ENCODE data around the gene MACROD2.

MACROD2 gene

DNA sequence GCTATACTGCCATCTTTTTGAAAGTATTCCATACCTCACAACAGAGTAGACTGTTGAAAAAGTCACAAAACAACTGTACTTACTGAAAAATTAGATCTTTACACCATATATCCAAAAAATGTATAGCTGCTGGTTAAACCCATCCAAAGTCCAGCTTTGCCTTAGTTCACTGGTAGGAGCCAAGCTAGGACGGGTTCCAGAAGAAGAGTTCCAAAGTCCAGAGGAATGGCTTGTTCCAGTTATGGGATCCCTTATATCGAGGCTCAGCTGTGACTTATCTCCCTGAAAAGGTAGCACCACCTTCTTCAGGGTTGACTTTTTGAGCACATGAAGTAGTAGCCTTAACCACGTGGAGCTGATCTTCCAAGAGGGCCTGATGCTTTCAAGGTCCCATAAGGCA is 578.4 kb downstream of the MACROD2 start:
- no peak for DNase-seq
- in situ Hi-C loops (cut with HindIII; ENCODE audit: low pct_ligation_motif_present, low pct_unique_long_range_greater_than_20kb, low sequenced_read_pairs): no loop called here

DNA sequence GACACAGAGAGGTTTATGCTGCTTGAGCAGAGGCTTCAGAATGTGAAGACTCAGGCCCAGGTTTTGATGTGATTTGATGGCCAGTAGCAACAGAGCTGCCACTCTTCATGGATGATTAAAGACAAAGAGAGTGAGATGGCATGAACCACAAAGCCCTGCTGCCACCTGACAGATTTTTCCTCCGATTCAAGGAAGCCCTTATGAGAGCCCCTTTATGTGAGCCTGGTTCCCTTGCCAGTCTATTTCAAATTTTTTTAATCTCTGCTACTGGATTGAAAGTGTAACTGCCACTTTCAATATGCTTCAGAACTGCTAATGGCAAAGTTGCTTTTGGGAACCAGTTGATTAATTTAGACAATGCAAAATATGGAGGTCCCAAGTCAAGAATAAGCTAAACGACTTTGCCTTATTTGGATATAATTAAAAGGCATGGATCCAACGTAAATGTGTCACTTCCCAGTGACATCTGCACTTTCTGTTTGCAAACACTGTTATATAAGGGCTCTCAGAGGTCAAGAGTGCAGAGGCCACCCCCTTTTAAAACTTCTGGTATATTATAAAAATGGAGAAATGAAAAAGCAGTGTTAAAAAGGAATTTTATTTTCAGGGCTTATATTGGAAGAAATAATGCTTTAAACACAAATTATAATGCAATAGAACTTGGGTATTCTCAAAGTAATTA is 581.0 kb downstream of the MACROD2 start:
- in situ Hi-C loops (cut with HindIII; ENCODE audit: low pct_ligation_motif_present, low pct_unique_long_range_greater_than_20kb, low sequenced_read_pairs): no loop called here
- no peak for DNase-seq

DNA sequence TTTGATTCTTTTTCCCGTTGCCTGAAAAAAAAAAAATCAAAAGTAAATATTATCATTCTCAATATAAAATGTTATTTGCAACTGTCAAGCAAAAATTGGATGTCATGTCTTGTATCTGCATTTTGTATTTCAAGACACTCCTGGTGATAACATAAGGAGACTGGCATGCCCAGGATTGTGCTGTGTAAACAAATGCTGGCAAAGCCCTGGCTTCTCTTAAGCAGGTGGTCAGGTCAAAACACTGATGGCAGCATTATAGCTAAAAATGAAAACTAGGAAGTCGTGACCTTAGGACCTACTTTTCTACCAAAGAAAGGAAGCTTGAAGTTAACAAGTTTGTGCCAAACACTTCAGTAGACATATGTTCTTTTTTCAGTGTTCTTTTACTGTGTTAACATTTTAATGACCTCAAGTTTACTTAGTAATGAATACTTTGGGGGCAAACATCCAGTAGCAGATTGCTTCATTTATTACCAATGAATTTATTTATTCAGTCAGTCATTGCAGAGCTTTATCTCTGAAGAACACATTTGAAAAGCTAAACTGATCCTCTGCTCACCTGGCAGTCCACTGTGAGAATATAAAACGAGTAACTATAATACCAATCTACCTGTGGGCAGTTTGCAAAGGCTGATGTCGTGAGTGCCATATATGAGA is 585.2 kb downstream of the MACROD2 start:
- no peak for DNase-seq
- in situ Hi-C loops (cut with HindIII; ENCODE audit: low pct_ligation_motif_present, low pct_unique_long_range_greater_than_20kb, low sequenced_read_pairs): no loop called here

DNA sequence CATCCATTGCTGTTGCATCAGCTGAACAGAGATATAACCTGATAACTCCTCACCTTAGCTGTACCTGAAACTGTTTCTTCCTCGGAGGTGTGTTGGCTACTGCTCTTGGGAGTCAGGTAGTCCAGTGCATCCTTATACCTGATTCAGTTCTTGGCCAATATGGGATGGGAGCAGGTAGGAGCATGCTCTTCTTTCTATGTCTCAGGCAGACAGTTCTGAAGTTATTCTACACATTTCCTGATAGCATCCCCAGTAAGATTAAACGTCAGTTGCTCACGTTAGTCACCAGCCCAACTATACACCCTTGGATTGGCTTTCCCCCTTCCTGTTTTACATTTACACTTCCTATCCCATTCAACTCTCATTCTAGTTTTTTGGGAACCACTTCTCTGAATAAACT is 586.4 kb downstream of the MACROD2 start:
- no peak for DNase-seq
- in situ Hi-C loops (cut with HindIII; ENCODE audit: low pct_ligation_motif_present, low pct_unique_long_range_greater_than_20kb, low sequenced_read_pairs): no loop called here

DNA sequence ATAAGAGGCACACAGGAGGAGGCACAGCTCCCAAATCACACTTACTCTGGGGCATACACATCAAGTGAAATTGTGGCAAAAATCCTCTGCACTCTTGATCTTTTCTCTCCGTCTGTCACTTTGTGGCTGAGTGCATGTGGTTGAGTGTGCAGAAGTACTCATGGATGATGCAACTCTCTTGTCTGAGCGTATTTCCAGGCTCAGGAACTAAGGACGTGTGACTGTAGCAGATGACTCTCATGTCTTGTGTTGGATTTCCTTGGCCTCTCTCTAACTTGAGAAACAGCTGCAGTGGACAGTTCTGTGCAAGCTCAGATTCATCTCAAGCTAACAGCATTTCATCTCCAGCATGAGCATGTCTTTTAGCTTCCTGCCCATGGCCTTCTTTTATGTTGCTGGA is 587.5 kb downstream of the MACROD2 start:
- in situ Hi-C loops (cut with HindIII; ENCODE audit: low pct_ligation_motif_present, low pct_unique_long_range_greater_than_20kb, low sequenced_read_pairs): no loop called here
- no peak for DNase-seq

DNA sequence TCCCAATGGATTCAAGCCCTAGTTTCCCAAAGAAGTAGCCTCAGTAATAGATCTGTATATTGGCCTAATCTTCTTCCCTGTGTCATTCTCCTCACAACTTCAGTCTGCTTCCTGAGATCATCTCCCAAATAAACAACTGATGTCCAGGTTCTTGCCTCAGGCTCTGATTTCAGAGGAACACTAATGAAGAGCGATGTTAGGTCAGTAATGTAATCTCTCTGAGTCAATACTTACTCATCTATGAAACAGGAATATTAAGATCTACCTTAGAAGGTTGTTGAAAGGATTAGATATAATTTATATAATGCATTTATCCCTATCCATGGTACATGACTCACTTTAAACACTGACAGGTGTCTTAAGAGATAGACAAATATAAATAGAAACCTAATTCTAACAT is 588.1 kb downstream of the MACROD2 start:
- in situ Hi-C loops (cut with HindIII; ENCODE audit: low pct_ligation_motif_present, low pct_unique_long_range_greater_than_20kb, low sequenced_read_pairs): no loop called here
- DNase-seq: no peak

DNA sequence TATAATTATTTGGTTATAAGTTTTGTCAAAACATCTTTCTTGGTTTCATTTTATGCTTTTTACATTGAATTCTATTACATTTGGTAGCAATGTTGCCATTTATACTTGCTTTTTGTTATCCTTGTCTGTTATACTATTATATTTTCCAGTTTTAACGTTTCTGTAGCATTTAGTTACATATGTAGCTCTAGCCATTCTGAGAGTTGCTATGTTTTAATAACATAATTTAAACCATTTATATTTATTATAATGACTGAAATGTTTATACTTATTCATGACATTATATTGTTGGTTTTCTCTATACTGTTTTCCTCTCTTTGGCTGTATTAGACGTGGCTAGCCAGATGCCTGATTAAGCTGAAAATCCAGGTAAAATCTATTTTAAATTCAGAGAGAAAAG is 594.1 kb downstream of the MACROD2 start:
- in situ Hi-C loops (cut with HindIII; ENCODE audit: low pct_ligation_motif_present, low pct_unique_long_range_greater_than_20kb, low sequenced_read_pairs): no loop called here
- no peak for DNase-seq

DNA sequence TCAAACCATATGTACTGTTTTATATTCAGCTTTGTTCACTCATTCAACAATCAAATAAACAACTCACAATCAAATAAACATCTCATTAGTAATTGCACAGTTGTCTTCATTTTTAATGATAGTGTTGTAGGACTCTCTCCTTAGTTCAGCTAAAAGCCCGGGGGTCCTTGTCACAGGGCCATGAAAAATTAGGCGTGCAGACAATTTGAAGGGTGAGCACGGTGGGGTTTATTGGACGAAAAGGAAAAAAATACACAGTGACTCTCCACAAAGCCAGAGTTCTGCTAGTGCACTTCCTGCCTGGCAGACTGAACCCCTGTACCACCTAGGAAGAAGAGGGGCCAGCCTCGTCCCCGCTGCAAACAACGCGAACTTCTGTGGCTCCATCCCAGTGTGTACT is 599.7 kb downstream of the MACROD2 start:
- in situ Hi-C loops (cut with HindIII; ENCODE audit: low pct_ligation_motif_present, low pct_unique_long_range_greater_than_20kb, low sequenced_read_pairs): no loop called here
- DNase-seq: no peak

DNA sequence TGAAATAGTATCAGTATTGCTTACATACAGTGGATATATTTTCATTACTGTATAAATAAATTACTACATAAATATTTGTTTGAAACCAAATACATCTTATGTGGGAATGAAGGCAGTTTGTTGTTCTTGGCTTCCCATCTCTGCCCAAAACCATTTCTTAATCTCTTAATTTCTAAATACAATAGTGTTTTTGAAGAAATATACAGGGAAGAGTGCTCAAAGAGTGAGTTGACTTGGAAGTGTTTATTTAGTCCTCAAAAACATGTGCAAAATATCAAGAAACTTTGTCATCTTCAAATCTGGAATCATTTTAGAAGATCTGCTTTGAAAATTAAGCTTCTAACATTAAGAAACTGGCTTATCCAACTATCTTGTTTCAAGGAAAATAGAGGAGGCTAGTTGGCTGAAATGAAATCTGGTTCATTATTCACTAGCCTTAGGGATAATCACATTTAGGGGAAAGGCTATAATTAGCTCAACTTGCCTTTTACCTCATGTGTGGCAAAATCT is 601.9 kb downstream of the MACROD2 start:
- no peak for DNase-seq
- in situ Hi-C loops (cut with HindIII; ENCODE audit: low pct_ligation_motif_present, low pct_unique_long_range_greater_than_20kb, low sequenced_read_pairs): no loop called here

DNA sequence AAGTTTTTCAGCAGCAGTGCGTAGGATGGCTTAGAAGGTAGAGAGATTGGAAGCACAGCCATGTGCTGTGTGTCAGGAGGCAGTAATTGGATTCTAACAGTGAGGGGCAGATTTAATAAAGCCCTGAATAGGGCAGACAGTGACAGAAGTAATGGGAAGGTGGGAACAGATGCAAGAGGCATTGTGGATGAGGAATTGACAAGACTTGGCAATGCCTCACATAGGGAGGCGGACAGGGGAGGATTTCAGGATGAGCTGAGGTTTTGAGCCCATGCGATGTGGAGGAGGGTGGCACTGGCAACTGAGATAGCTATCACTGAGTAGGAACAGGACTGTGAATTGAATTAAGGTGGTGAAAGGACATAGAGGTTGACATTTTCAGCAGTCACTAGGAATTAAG is 604.3 kb downstream of the MACROD2 start:
- in situ Hi-C loops (cut with HindIII; ENCODE audit: low pct_ligation_motif_present, low pct_unique_long_range_greater_than_20kb, low sequenced_read_pairs): no loop called here
- no peak for DNase-seq

DNA sequence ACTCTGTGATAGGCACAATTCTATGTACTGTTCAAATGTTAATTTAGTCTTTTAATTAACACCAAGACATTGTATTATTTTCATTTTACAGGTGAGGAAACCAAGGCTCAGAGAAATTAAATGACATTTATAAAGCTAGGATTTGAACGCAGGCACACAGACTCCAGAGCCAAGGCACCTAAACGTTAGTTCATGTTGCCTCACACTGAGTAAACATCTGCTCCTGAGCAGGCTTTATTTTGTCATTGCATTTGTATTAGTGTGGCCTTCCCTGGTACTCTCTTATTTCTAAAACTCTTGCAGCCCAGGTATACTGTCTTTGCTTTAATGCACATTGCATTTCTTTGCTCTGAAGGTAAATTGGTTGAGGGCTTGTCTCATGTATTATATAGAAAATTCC is 605.2 kb downstream of the MACROD2 start:
- in situ Hi-C loops (cut with HindIII; ENCODE audit: low pct_ligation_motif_present, low pct_unique_long_range_greater_than_20kb, low sequenced_read_pairs): no loop called here
- no peak for DNase-seq

DNA sequence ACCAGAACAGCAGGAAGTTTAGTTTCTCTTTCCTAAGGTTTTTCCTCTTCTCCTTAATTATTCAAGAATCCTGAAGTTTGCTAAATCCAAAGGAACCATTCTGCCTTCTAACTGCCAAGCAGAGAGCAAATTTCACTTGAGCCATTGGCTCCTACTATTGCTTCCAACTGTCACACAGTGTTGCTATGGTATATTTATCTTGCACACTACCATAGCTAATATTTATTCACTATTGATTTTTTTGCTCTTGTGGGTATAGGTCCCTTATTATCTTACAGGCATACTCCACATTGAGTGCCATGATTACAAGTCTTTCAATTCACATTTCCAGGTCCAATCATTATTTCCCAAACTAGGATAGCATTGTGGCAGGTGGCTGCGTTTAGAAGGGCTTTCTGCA is 608.8 kb downstream of the MACROD2 start:
- no peak for DNase-seq
- in situ Hi-C loops (cut with HindIII; ENCODE audit: low pct_ligation_motif_present, low pct_unique_long_range_greater_than_20kb, low sequenced_read_pairs): no loop called here

DNA sequence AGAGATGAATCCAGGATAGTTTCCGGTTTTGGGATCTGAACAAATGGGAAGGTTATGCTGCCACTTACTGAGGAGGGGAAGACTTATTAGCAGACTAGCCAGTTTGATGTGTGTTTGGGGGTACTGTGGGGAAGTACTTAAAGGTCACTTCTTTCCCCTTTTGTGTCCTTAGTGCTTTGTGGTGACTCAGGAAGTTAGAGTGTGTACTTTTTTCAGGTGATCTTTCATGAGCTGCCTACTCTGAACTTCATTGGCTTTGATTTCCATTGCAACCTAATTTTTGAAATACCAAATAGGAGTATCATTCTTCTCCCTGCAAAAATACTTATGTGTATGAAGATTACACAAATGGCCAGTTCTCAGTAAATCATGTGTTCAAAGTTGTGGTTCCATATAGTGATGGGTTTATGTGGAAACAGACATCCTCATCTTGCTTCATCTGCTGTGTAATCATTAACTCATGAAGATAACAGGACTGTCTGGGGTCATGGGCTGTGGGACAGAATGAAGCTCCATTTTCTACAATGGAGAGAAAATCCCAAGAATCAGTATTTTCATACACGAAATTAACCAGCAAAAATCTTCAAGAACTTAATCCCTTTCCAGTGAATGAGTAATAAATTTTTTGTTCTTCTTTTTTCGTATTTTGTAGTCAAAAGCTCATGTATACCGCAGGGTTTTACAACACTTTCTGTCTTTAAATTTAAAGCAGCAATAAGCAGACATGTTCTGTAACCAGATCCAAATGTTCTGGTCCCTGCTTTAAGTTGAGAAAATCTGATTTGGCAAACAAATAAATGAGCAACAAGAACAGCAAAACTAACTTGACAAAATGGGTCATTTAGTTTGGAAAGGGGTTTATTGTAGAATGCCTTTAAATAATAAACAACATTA is 614.3 kb downstream of the MACROD2 start:
- DNase-seq: peak; percentile 15
- in situ Hi-C loops (cut with HindIII; ENCODE audit: low pct_ligation_motif_present, low pct_unique_long_range_greater_than_20kb, low sequenced_read_pairs): no loop called here

DNA sequence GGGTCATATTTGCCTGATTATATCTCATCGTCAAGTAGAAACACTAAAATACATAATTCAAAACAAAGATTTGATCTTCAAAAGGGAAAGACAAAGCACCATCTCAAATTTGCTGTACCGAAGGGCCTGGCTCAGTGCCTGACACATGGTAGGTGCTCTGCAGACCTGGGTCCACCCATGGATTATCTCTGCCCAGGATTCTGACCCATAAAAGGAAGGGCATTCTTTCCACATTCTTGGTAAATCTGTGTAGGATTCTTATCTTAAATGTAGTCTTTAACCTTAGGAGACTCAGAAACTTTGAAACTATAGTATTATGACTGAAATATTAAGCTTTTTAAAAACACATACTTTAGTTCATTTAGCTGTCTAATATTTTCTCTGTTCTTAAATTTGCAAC is 616.2 kb downstream of the MACROD2 start:
- in situ Hi-C loops (cut with HindIII; ENCODE audit: low pct_ligation_motif_present, low pct_unique_long_range_greater_than_20kb, low sequenced_read_pairs): no loop called here
- no peak for DNase-seq

DNA sequence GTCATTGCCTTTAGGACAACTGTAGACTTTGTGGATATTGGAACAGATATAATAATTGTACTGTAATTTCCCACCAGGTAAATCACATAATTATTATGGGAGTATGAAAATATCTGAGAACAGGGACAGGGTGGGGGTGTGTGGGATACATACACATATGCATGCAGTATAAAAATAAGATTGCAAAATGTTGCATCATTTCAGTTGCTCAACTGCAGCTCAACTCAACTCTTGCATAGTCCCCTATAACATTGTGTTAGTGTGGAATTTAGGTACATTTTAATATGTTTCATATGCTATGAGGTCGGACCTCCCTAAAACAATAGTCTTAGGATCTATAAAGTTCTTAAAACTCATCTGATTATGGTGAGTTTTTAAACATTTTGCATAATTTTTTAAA is 617.1 kb downstream of the MACROD2 start:
- in situ Hi-C loops (cut with HindIII; ENCODE audit: low pct_ligation_motif_present, low pct_unique_long_range_greater_than_20kb, low sequenced_read_pairs): no loop called here
- DNase-seq: peak; percentile 15

DNA sequence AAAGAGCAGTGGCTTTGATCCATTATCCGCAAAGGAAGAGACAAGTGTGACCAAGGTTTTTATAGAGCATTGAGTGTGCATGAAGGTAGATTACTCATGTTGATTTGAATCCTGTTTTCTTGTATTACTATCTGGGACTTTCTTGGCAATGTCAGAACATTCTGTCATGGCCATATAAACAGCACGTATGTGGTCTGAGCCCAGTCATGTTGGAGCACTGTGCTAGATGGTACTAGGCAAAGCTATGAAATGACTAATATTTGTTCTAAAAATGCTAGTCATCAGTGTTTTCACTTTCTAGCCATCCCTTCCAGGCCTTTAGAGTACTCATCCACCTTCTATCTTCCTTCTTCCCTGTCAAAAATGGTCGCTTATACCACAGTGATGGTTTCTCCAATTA is 620.7 kb downstream of the MACROD2 start:
- DNase-seq: no peak
- in situ Hi-C loops (cut with HindIII; ENCODE audit: low pct_ligation_motif_present, low pct_unique_long_range_greater_than_20kb, low sequenced_read_pairs): no loop called here

DNA sequence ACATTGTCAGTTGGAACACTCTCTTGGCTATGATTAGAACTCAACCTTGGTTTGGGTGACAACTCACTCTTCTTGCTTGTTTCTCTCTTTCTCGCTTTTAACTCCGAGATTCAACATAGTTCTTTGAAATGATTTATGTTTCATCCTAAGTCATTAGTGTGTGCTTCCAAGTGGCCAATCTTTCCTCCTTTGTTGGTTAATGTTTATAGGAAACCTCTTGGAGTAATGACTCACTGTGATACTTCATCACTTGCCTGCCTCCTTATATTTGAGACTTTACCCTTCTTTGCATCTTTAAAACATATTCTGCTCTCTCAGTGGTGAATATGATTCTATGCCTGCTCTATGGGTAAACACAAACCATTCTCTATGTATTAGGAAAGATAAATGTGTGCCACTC is 621.8 kb downstream of the MACROD2 start:
- DNase-seq: peak; percentile 74
- in situ Hi-C loops (cut with HindIII; ENCODE audit: low pct_ligation_motif_present, low pct_unique_long_range_greater_than_20kb, low sequenced_read_pairs): no loop called here

DNA sequence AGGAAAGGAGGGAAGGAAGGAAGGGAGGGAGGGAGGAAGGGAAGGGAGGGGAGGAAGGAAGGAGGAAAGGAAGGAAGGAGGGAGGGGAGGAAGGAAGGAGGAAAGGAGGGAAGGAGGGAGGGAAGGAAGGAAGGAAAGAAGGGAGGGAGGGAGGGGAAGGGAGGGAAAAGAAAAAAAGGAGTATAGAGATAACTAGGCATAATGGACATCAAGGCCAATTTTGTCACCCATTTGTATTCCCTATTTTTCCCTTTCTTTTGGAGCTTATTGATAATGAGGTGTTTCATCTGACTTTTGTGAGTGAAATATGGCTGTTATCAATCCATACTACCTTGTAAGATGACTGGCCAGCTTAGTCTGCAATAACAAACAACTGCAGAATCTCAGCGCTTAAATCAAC is 624.1 kb downstream of the MACROD2 start:
- no peak for DNase-seq
- in situ Hi-C loops (cut with HindIII; ENCODE audit: low pct_ligation_motif_present, low pct_unique_long_range_greater_than_20kb, low sequenced_read_pairs): no loop called here

DNA sequence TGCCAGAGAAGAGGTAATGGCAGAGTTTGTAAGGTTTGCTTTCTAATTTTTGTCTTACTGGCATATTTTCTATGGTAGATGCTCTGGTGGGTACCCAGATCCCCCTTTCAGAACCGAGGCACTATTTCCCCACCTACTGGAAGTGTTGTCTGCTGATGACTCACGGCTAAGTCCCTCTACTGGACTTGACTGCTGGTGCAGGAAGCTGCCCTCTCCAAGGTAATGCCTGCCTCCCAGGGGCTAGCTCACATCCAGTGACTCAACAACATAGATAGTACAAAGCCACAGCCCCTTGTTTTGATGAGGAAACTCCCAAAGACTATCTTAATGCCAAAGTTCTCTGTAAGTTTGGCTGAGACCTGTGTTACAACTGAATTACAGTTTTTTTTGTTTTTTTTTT is 627.5 kb downstream of the MACROD2 start:
- in situ Hi-C loops (cut with HindIII; ENCODE audit: low pct_ligation_motif_present, low pct_unique_long_range_greater_than_20kb, low sequenced_read_pairs): no loop called here
- peak; percentile 76 for DNase-seq

All from ACHN (cell line).